ENCODE data around the gene SULT4A1.
"Not testable (repeated sequence)": the region's sequence is repeated elsewhere in the genome, so short reads cannot be mapped to it uniquely, and the experiment has no call there.

SULT4A1 gene

DNA sequence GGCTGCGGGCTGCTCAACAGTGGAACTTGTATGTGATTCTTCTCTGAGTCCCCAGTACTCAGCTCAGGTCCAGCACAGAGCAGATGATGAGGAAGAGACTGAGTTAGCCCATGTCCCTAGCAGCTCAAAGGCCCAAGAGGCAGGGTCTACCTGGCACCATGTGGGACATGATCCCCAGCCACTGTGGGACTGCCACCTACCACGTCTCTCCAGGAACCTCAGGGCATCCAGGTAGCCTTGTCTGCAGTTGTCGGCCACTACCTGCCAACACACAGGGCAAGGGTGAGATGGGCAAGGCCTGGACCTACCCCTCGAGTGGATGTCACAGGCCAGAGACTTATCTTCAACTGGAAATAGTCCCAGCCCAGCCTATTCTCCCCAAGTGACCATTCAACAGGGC lies 25.1 kb upstream of the SULT4A1 start:
- DNase-seq (ENCODE audit: low read depth in 2 of 3, low spot score in 1 of 3): no peak

DNA sequence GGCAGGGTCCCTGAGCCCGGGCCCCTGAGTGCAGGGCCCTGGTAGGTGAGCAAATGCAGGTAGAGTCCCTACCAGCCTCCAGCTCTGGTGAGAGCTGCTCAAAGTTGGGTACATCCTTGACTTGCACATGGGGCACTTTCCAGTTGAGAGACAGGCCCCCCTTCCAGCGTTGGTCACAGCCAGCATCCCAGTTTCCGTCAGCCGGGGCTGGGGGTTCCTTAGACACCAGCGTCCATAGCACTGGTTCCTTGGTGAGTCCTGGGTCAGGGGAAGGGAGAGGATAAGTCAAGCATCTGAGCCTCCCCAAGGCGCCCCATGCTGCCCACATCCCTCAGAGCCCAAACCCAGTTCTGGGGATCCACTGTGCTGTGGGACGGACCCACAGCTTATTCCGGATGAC lies 23.9 kb upstream of the SULT4A1 start:
- no peak for DNase-seq (ENCODE audit: low read depth in 2 of 3, low spot score in 1 of 3)

DNA sequence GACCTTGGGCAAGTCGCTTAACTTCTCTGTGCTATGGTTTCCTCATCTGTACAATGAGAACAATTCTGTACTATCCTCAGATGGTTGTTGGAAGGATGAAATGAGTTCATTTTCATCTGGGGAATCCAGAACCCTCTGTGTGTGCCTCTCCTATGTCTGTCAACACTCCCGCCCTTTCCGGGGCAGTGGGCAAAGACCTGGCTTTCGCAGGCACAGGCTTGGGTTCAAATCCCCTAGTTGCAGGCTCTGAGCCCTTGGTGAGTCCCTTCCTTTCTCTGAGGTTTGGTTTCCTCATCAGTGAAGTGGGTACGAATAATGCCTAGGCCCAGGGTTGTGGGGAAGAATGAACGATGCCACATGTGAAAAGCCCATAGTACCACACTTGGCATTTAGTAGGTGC lies 23.5 kb upstream of the SULT4A1 start:
- DNase-seq (ENCODE audit: low read depth in 2 of 3, low spot score in 1 of 3): no peak

DNA sequence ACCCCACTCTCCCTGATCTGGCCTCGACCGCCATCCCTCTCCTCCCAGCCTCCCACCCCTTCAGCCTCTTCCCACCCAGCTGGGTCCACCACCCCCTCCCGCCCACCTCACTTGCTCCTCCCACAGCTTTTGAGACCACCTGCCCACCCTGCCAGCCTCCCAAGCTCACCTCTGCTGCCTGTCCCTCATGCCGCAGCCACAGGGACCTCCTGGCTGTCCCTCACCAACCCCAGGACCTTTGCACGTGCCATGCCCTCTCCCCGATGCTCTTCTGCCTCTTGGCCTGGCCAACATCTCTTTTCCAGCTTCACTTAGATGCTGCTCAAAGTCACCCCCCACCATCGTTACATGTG lies 23.0 kb upstream of the SULT4A1 start:
- no peak for DNase-seq (ENCODE audit: low read depth in 2 of 3, low spot score in 1 of 3)

DNA sequence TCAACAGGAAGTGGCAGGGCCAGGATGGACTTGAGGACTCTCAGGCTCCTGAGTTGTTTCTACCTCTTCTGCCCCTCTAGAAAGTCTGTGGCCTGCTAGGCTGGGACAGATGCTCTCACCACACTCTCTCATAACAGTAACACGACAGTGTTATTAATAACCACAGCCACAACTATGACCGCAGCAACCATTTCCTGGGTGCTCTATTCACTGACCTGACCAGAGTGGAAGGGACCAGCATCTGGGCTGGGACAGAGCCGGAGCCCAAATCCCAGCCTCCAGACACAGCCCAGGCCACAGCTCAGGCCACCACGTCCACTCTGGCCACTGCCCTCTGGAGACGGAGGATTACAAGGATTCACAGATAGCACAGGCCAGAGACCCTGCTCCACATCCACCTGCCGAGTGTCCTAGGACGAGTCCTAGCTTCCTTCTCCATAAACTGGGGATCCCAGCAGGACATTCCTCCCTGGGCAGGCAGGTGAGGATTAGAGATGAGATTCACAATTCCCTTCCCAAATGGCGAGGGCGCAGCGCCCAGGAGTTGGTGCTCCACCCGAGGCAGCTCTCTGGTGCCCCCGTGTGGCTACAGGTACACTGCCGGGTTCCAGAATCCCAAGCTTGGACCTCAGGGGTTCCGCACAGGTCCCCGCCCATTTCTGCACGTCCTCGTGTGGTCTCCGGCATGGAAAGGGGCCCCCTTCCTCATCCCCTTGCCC lies 22.4 kb upstream of the SULT4A1 start:
- peak; percentile 23 to 54 (median 48) for DNase-seq (ENCODE audit: low read depth in 2 of 3, low spot score in 1 of 3)

DNA sequence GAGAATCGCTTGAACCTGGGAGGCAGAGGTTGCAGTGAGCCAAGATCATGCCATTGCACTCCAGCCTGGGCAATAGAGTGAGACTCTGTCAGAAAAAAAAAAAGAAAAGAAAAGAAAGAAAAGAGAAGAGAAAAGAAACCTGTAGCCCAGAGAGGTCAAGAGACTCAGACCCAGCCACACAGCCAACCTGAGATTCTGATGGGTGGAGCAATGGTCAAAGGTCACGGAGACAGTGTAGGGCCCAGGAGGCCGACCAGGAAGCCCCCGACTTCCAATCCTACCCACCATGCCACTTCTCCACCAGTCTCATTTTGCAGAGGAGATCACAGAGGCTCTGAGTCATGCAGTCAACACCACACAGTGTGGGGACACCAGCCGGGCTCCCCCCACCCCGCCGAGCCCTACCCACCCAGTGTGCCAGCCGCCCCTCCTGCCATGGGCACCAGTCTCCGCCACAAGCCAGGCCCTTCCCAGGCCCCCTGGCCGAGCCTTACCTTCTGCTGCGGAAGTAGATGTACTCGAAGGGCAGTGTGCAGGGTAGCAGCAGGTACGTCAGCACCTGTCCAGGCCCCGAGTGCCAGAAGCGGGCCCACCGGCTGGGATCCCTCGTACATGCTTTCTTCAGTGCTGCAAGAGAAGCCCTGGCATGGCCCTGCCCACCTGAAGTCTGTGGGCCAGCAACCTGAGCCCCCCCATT lies 21.6 kb upstream of the SULT4A1 start:
- DNase-seq (ENCODE audit: low read depth in 2 of 3, low spot score in 1 of 3): no peak

DNA sequence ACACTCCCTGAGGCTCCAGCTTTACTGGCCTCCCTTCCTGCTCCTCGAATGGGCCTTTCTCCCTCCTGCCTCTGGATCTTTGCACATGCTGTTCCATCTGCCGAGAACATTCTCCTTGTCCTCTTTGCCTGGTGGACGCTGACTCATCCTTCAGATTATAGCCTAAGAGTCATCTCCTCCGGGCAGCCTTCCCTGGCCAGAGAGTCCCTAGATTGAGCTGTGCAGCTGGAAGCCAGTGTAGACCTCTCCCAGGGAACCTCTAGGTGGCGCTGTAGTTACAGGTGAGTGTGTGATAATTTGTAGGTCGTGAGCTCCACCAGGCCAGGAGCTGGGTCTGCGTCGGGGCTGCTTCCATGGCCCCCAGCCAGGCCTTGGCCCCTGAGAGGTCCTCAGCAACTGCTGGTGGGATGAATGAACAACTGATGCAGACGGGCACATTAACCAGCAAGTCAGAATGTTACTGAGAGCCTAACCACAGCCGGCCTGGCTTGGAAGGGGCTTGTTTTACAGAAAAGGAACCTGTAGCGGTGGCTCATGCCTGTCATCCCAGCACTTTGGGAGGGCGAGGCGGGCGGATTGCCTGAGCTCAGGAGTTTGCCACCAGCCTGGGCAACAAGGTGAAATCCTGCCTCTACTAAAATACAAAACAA lies 20.8 kb upstream of the SULT4A1 start:
- DNase-seq (ENCODE audit: low read depth in 2 of 3, low spot score in 1 of 3): peak in 2 of 3 donors; percentile 21 to 62

DNA sequence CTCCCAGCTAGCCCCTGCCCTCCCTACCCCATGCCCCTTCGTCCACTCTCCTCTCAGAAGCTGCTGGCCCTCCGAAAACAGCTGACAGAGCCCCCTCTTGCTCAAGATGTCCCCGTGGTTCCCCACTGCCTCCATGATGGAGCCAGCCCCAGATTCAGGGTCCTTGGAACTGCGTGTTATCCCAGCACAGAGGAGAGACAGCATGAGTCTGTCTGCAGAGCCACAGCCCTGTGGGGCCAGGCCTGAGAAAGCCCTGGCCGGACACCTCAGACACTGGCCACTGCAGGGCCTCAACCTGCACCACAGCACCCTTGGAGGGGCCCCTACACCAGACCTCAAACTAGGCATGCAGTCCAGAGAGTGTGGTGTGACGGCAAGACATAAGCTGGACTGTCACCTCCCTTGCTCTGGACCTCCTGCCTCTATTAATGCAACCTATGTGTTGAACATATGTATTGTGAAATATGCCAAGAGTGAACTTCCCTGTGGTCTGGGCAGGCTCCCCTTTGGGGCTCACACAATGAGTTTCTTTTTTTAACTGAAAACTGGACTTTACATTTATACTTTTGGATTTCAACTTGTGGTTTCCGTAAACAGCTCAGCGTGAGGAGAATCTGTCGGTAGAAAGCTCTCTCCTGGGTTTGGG lies 19.9 kb upstream of the SULT4A1 start:
- no peak for DNase-seq (ENCODE audit: low read depth in 2 of 3, low spot score in 1 of 3)

DNA sequence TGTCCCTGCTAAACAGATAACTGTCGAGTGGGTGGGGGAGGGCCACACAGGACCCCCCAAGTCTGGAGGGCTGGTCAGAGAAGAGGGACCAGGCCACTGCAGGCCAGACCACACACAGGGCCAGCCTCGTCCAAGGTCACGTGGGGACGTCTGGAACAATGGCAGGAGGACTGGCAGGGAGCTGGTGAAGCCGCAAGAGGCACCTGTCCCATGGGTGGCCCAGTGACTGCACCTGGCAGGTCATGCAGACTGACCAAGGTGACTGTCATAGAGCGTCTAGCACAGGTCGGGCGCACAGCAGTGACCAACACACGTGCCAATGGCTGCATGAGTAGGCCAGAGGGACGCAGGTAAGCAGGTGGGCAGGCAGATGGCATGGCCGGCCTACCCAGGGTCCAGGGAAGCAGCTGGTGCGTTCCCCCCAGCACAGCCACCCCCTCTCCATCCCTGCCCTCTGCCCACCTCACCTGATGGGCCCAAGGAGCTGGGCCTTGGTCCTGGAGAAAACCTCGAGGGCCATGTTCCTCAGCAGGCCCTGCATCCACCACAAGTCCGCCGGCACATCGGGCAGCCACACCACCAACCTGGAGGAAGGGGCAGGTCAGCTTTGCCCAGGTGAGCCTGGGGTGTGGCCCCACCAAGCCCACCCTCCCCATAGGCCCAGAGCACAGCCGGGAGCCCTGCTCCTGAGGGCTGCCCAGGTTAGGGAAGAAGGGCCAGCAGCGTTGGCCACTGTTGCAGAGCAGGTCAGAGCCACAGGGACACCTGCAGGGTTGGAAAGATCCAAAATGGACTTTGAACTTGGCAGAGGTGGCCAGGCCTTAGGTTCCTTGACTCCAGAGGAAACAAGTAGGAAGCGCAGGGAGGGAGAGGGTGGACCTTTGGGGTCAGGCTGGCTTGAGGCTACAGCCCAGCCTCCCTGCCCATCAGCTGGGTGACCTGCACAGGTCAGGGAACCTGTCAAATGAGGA lies 19.1 kb upstream of the SULT4A1 start:
- no peak for DNase-seq (ENCODE audit: low read depth in 2 of 3, low spot score in 1 of 3)

DNA sequence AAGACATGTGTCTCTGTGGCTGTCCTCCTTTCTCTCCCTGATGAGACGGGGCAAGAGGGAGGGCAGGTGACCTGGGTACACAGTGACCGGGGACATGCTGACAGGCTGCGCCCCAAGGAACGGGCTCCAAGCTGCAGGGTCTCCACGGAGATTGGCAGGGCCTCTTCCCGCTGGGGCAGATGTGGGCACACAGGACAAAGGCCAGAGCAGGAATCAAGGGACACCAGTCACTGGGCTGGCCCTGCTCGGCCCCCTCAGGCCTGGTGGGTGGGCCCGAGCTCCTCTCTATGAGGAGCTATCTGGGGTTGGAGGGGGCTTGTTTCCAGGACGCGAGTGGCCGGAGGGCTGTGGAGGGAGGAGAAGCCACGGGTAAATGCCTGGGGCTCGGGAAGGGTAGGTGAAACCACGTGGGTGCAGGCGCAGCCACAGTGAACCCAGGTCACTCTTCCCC lies 18.3 kb upstream of the SULT4A1 start:
- no peak for DNase-seq (ENCODE audit: low read depth in 2 of 3, low spot score in 1 of 3)

DNA sequence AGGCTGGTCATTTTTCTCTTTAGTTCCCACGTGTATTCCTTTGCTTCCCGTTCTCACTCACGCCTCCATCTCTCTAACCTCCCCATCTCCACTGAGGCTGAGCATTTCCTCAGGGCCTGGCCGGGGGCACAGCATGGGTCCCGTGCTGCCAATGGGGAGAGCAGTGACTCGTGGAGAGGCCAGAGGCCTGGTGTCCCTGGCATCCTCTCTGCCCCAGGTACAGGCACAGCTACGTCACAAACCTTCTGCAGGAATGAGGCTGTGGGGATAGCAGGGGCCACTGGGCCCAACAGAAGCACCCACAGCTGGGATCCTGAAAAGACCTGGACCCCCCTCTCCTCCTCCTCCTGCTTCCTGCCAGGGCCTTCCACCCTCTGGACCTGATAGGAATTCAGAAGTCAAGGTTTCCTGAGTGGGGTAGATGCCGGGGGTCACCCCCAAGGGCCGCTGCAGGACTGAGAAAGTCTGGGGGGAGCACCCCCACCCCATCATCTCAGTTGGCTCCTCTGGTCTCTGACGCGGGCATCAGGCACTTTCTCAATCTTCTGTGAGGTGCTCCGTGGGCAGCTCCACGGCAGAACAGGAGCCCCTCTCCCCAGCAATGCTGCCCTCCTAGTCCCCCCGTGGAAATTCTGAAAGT lies 17.7 kb upstream of the SULT4A1 start:
- DNase-seq (ENCODE audit: low read depth in 2 of 3, low spot score in 1 of 3): no peak

DNA sequence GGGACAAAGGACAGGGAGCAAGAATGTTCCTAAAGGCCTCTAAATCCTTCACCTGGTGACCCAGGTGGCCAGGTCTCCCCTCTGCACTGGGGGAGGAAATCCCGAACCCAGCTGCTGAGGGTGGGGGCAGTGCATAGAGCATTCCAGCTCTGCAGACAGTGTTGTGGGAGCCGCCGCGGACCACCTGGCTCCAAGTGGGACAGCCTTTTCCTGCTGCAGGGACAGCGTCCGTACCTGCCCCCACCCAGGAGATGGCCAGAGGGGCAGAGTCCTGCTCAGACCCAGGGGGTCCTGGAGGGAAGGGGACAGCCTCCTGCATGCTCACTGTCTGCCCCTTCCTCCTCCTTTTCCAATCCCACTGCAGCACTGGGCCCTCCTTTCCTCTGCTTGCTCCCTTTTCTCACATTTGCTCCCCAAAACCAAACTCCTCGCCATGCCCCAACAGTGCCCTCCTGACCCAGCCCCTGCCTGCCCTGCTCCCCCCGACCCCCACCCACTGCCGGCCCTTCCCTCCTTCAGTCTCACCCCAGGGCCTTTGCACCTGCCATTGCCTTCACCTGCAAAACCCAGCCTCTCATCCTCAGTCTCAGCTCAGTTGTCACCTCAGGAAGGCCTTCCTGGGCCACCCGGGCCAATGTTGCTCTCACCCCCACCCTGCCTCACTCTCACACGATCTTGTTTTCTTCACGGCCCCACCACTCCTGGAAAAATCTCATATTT lies 16.7 kb upstream of the SULT4A1 start:
- DNase-seq (ENCODE audit: low read depth in 2 of 3, low spot score in 1 of 3): no peak

DNA sequence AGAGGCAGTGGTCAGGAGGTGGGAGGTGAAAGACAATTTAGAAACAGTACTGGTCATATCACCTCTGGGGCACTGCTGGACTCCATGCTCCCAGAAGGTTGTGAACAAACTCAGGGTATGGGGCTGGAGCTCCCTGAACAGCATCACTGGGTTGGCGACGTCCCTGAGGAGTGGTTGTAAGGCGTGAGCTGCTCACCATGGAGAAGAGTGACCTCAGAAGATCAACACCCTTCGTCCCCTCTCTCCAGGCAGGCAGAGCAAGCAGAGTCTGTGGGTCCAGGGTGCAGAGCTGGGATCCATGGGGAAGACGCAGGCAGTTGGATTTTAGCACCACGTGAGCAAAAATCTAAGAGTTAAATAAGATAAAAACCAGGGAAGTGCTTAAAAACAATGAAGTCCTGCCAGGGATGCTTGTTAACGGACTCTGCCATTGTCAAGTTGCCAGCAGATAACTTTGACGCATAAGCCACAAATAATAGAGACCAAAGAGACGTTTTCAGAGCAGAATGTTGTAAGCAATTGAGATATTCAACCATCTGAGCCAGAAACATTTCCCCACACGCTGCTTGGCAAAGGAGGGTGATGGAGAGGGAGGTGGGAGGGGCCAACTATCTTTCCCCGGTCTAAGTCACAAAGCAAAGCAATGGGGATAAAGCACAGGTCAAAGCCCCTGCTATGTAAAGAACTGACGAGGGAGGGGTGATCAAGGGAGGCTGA lies 15.9 kb upstream of the SULT4A1 start:
- DNase-seq (ENCODE audit: low read depth in 2 of 3, low spot score in 1 of 3): no peak

DNA sequence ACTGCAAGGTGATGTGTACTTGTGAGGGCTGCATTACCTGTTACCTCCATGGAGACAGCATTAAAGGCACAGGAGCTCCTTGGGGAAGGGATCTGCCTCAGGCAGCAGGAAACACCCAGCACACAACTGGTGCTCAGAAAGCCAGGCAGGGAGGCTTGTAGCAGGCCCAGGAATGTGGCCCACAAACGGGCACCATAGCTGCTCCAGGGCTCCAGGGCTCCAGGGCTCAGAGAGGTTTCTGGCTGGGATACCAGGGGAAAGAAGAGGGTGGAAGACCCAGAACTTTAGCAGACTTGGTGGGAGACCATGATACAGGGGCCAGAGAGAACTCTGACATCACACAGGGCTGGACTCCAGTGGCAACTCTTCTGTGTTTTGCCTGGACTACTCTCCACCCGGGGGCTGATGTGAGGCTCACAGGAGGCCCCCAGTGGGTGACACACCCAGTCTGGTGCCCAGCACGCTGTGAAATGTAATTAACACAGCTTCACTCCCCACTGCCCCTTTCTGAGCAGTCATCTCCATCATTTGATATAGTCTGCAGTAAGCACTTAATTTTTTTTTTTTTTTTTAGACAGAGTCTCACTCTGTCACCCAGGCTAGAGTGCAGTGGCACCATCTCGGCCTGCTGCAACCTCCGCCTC lies 14.7 kb upstream of the SULT4A1 start:
- no peak for DNase-seq (ENCODE audit: low read depth in 2 of 3, low spot score in 1 of 3)

DNA sequence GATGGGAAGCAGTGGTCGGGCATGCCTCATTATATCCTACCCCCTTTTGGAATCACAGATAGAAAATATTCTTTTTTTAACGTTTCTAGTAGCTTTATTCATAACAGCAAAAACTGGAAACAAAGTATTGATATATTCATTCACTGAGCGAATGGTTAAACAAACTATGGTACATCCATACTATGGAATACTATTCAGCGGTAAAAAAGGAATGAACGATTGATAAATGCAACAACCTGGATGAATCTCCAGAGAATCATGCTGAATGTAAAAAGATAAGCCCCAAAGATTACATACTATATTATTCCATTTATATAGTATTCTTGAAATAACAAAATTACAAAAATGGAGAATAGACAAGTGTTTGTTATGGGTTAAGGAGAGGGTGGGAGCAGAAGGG lies 7.5 kb upstream of the SULT4A1 start:
- DNase-seq (ENCODE audit: low read depth in 2 of 3, low spot score in 1 of 3): no peak

DNA sequence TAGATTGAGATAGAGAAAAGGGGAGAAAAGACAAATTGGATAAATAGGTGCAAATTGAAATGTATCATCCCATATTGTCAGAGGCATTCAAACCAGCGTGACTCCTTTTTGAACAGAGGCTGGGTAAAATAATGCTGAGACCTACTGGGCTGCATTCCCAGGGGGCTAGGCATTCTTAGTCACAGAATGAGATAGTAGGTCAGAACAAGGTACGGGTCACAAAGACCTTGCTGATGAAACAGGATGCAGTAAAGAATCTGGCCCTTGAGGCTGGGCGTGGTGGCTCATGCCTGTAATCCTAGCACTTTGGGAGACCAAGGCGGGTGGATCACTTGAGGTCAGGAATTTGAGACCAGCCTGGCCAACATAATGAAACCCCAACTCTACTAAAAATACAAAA lies 6.7 kb upstream of the SULT4A1 start:
- not testable (repeated sequence) for DNase-seq (ENCODE audit: low read depth in 2 of 3, low spot score in 1 of 3)

DNA sequence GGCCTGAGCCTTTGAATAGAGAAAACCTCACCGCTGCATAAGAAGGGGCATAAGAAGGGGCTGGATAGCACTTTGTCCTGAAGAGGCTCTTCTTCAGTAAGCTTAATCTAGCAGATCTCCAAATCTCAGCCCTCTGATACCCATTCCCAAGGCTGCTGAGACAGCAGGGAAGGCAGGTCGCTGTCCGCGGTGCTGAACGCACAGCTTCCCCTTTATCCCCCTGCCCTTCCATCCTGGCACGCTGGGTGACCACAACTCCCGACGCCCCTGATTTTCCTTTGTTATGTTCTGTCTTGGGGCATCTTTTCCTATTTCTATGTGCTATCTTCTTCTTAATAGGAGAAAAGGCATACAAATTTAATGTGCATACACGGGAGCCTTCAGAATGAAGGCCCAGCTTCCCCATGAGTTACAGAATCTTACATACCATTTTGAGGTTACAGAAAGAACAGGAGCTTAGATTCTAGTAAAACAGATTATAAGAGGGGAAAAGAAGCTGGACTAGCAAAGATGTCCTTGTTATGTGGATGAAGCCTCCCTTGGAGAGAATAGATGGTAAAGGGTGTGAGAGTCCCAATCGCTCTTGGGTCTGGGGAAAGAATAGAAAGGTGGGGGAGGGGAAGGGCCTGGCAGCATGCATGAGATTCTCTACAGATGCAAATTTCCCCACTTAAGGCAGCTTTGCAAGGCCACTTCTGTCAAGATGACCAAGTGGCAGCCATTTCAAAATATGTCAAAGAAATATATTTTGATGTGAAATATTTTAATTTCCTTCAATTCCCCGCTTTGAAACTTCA lies 5.7 kb upstream of the SULT4A1 start:
- no peak for DNase-seq (ENCODE audit: low read depth in 2 of 3, low spot score in 1 of 3)

DNA sequence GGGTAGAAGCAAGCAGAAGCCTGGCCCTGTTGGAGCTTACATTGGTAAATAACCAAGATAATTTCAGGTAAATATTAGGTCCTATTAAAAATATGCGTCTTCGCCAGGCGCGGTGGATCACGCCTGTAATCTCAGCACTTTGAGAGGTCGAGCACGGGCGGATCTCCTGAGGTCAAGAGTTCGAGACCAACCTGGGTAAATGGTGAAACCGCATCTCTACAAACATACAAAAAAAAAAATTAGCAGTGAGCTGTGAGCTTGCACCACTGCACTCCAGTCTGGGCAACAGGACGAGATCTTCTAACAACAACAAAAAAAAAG lies 529 bp upstream of the SULT4A1 start:
- DNase-seq (ENCODE audit: low read depth in 2 of 3, low spot score in 1 of 3): no peak

Data from stimulated activated CD4-positive, alpha-beta T cell treated with anti-CD3 and anti-CD28 coated beads, Interleukin-12 subunit alpha, Interleukin-12 subunit beta, amount 100 ng/mL, for 48 hours (primary cell).